Suppressor macrophage treated with lipopolysaccharide for 1 hour (primary cell): ENCODE measurements around the gene VASH2.
"Not testable (repeated sequence)": the region's sequence is repeated elsewhere in the genome, so short reads cannot be mapped to it uniquely, and the experiment has no call there.

Experiments used
- DNase-seq, 3 donors: peaks; one replicate each; pipeline ENCODE4 v3.0.0-alpha.2; 2020 to 2022

The VASH2 gene

DNA sequence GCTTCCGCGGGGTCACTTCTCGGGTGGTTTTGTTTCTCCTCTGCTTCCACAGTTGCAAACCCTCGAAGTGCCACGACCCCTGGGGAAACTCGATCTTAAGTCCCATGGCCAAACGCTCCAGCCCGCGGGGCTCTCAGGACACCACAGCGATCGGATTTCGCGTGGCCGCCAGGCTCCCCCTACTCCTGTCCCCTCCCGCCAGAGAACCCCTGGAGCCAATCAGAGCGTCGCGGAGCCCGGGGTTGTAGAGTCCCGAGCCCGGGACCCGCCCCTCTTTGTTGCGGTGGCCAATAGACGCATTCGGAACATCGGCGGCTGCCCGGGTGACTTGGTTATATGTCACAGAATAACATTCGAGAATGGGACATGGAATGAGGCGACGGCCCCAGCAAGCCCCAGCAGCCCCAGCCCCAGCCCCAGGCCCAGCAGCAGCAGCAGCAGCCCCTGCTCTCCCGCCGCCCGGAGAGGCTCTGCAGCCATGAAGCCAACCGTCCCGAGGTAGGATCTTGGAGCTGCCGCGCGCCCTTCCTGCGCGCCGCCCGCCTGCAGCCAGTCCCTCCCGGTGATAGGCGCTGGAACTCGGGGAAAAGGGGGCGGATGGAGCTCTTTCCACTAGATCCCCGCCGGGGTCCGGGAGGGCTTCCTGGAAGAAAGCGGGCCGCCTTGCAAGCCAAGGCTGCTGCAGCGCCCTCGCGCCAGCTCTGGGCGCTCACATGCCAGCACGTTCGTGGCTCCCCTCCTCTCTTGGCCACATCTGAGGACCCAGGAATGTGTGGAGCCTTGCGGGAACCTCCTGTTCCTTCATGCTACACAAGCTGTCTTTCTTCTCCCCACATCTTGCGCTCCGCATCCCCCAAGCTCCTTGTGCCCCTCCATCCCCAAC, at the start of gene VASH2:
TSS of gene VASH2 (plus strand) at position 299 of the 883 bp plus-strand sequence. CDS start 1,002 bp downstream, outside the sequence.
- peak; percentile 81 to 89 (median 82) for DNase-seq

DNA sequence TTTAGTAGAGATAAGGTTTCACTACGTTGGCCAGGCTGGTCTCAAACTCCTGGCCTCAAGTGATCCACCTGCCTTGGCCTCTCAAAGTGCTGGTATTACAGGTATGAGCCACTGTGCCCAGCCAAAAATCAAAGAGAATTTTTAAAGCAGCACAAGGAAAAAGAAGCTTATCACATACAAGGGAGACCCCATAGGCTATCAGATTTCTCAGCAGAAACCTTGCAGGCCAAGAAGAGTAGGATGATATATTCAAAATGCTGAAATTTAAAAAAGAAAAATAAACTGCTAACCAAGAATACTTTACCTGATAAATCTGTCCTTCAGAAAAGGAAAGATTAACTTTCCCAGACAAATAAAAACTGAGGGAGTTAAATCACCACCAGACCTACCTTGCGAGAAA, 49.1 kb upstream of the VASH2 start:
- no peak for DNase-seq

DNA sequence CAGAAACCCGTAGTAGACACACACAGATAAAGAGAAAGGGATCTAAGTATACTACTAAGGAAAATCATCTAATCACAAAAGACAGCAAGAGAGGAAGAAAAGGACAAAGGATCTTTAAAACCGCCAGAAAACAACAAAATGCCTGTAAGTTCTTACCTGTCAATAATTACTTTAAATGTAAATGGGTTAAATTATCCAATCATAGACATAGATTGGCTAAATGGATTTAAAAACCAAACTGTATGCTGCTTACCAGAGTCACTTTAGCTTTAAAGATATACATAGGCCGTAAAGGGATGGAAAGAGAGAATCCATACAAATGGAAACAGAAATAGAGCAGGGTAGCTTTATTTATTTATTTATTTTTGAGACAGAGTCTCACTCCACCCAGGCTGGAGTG, 48.3 kb upstream of the VASH2 start:
- no peak for DNase-seq

DNA sequence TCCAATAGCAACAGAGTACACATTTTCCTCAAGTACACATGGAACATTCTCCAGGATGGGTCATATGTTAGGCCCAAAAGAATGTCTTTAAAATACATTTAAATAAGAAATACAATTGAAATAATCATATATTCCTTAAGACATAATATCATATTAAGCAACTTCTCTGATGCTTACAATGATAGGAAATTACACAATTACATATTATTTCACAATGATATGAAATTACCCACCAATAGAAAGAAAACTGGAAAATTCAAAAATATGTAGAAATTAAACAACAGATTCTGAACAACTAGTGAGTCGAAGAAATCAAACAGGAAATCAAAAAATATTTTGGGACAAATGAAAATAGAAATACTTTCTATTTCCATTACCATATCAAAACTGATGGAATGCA, 46.7 kb upstream of the VASH2 start:
- peak in 2 of 3 donors; percentile 10 to 21 for DNase-seq

DNA sequence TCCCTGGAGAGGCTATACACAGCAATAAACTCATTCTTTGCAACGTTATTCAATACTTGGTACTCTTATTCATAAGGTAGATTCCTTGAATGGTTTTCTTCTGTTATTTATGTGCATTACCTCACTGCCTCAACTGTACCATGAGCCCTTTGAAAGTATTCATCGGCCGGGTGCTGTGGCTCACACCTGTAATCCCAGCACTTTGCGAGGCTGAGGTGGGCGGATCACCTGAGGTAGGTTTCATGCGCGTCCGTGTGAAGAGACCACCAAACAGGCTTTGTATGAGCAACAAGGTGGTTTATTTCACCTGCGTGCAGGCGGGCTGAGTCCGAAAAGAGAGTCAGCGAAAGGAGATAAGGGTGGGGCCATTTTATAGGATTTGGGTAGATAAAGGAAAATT, 42.3 kb upstream of the VASH2 start:
- not testable (repeated sequence) for DNase-seq

DNA sequence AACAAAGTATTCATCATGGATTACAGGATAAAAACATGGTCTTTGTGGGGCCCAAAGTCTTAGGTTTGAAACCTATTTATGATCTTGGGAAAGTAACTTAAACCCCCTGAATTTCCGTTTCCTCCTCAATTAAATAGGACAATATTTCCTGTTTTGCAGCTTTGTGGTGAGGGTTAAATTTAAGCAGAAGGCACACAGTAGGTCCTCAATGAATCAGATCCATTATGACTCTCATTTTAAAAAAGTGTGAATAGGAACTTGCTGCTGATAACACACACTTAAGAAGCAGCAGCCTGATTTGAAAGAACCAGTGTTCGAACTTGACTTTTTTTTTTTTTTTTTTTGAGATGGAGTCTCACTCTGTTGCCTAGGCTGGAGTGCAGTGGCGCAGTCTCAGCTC, 41.4 kb upstream of the VASH2 start:
- DNase-seq = no peak

DNA sequence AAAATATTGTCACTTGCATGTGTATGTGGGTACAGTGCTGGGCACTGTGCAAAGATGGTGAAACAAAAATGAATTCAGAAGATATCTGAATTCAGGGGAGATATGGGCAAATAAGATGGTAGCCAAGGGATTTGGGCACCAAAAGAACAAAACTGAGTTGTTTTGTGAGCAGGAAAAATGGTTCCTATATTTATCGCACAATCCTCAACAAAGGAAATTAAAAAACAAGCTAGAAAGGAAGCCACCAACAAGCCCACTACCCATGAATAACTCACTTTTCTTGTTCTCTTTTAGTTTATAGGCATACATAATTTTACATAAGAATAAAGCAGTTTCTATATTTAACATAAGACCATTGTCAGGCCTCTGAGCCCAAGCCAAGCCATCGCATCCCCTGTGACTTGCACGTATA, 40.7 kb upstream of the VASH2 start:
- no peak for DNase-seq

DNA sequence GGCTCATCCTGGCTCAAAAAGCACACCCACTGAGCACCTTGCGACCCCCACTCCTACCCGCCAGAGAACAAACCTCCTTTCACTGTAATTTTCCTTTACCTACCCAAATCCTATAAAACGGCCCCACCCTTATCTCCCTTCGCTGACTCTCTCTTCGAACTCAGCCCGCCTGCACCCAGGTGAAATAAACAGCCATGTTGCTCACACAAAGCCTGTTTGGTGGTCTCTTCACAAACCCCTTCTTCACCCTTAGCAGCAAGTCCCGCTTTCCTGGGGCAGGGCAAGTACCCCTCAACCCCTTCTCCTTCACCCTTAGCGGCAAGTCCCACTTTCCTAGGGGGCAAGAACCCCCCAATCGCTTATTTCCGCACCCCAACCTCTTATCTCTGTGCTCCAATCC, 40.1 kb upstream of the VASH2 start:
- not testable (repeated sequence) for DNase-seq

DNA sequence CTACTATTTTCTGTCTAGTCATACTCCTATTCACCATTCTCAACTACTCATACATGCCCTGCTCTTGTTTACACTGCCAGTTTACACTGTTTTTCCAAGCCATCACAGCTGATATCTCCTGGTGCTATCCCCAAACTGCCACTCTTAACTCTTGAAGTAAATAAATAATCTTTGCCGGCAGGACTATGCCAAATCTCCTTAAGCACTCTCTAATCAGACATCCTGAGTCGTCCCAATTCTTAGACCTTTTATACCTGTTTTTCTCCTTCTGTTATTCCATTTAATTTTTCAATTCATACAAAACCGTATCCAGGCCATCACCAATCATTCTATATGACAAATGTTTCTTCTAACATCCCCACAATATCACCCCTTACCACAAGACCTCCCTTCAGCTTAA, 36.7 kb upstream of the VASH2 start:
- not testable (repeated sequence) for DNase-seq

DNA sequence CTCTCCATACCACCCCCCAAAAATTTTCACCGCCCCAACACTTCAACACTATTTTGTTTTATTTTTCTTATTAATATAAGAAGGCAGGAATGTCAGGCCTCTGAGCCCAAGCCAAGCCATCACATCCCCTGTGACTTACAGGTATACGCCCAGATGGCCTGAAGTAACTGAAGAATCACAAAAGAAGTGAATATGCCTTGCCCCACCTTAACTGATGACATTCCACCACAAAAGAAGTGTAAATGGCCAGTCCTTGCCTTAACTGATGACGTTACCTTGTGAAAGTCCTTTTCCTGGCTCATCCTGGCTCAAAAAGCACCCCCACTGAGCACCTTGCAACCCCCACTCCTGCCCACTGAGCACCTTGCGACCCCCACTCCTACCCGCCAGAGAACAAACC, 36.2 kb upstream of the VASH2 start:
- not testable (repeated sequence) for DNase-seq

DNA sequence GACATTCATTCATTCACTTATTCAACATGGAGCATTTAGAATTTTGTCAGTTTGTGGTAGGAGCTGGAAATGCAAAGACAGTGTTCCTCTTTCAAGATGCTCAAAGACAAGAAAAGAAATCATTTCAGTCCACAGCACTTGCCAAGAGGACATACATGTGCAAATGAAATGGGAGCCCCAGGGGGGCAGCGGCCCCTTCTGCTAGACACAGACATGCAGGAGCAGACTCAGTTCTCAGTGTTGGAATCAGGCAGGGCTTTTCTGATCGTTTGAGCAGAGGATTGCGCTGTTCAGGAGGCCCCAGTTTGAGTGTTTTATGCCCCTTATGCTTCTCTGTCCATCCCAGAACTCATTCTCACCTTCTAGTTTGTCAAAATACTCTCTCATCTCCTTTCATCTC, 35.6 kb upstream of the VASH2 start:
- DNase-seq = no peak

DNA sequence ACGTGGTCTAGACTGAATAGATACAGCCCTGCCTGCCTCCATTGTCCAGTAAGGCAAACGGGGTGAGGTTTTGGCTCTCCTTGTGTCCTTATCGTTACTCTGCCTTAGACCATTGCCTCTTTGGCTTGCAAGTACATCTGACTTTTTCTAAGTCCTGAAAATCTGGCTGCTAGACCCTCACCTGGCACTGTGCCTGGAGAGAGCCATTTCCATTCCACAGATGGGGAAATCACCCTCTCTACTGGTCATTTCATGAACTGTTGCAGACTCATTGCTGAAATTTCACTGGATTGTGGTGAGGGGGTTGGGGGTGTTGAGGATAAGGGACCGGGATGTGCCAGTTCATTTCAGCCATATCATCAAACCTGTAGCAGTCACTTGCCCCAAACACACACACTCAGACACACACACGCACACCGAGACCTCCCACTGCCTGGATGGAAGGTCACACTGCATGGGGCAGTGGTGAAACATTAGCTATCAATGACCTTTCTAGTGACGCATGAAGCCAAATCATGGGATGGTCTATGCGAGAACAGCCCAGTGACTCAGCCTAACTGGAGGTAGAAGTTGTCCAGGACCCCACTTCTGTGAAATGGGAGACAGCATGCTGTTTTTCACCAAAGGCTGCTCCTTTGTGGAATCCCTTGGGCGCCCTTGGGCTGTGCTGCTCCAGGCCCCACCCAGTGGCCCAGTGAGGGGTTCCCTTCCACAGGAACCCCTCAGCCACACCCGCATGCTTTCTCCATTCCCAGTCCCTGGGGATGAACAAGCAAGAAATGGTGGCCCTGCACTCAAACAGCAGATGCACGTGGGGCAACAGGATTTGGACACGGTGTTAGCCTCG, 34.9 kb upstream of the VASH2 start:
- DNase-seq = peak in 1 of 3 donors; percentile 38

DNA sequence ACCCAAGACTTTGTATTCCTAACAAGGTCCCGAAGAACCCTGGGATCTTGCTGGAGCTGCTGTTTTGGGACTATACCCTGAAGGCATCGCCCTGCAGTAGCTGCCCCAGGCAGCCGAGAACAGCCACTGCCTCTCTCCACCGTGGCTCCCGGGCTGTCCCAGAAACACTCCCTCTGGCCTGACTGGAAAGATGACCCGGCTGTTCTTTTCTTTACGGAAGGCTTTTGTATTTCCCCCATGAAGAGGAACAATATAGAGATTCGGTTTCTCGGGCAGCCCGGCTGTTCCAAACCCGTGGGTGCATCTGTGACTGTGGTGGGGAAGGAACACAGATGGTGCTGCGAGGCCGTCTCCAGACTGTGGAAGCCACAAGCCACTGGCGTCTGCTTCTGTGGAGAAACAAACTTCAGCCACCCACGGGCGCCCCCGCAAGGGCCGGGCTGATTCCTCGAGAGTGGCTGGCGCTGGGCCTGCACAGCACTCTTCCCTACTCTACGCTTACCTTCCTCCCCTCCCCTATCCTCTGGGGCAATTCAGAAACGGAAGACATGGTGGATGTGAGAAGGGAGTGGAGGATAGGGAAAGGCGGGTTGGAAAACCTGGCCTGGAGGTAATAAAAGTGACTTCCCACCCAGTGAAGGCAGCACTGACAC, 33.7 kb upstream of the VASH2 start:
- DNase-seq = peak; percentile 90 to 94 (median 92)

DNA sequence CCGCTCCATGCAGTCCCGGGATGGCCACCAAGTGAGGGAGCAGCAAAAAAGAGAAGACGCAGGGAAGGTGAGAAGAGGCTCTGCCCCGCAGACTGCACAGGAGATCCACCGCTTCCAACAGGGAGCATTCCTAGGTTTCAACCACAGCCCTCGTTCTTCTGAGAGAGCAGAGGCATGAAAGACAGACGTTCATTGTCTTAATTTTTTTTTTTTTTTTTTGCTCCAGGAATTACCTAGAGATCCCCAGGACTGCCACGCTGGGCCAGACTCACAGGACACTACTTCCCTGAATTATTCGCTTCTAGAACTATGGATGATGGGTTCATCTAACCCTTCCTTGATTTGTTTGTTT, 33.2 kb upstream of the VASH2 start:
- DNase-seq = no peak

DNA sequence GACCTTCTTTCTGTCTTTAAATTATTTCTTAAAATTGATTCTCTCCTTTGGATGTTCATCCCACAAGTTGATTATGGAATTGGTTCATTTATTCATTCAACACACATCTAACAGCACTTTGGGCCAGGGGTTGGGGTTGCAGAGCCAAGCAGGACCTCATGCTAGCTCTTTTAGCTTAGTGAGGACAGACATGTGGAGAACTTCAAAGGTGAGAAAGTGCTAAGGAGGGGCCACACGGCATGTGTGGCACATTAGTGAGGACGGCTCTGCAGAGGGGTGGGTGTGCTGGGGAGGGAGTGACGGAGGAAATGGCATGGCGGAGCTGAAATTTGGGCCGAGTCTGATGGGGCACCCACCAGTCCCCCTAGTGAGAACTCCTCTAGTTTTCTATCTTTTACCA, 32.5 kb upstream of the VASH2 start:
- no peak for DNase-seq

DNA sequence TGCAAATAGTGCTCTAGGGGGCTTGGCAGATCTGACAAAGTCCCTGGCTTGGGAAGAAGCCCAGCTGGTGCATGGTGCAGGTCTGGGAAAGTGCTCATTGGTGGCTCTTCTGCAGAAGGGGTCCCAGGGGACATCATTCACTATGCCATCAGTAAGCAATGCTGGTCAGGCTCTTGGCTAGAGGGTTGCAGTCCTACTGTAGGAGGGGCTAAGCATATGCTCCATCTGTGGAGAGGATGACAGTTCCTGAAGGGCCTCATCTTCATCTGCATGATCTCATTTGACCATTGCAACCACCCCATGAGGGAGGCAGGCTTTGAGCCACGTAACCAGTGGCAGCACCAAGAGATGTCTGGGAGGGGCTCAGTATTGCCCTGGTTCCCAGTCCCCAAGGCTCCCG, 31.5 kb upstream of the VASH2 start:
- DNase-seq = no peak

DNA sequence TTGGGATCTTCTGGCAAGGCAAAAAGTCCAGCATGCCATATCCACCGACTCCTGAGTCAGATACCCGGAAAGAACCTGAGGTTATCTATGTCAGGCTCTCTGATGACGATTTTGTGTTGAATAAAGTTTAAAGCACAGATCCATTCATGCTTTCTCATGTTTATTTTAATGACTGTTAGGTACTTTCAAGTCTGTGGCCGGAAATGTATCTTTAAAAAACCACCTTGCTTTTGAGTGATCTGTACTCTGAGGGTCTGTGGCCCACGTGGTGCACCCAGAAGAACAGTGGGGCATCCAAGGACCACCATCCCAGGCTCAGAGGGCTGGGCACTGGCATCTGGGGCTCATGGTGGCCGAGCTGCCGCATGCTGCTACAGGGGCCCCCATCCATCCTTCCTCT, 30.1 kb upstream of the VASH2 start:
- no peak for DNase-seq

DNA sequence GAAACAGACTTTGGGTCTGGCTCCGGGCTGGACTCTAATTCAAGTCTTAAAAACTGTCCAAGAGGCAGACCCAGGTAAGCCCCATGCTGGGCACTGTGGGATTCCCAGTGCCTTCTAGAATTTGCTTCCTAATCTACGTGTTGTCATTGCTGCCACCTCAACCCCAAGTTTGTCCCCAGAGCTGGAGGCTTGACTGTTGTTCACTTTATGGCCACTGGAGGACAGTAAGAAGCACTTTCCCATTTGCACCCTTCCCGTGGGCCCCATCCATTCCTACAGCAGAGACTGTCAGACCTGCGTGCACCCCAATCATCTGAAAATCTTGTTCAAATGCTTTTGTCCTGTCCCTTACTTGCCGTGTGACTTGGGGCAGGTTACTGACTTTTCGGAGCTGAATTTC, 29.4 kb upstream of the VASH2 start:
- DNase-seq = peak in 2 of 3 donors; percentile 22 to 34

DNA sequence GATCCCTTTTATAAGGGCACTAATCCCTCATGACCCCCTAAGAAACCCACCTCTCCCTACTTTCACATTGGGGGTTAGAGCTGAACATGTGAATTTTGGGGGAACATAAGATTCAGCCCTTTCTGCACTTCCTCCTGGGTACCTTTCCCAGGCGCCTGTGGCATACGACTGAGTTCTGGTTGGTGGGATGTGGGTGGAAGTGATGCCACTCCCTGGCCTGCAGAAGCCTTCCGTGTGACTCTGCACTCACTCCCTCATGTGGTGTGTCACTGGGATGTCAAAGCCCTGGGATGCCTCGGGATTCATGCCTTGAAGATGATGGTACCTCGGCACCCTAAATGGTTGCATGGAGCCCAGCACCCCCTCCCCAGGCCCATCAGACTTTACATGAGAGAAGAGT, 28.3 kb upstream of the VASH2 start:
- DNase-seq = peak; percentile 10 to 58 (median 54)

DNA sequence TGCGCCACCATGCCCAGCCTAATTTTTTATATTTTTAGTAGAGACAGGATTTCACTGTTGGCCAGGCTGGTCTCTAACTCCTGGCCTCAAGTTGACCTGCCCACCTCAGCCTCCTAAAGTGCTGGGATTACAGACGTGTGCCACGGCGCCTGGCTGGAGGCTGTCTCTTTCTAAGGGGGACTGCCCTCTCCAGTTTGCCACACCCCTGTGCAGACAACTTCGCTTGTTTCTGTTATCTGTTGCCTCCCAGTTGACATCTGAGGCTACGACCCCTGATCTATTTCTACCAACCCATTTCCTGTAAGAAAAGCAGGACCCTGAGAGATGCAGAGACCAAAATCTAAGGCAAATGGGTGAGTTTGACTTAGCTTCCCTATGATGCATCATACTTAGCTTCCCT, 24.0 kb upstream of the VASH2 start:
- no peak for DNase-seq

DNA sequence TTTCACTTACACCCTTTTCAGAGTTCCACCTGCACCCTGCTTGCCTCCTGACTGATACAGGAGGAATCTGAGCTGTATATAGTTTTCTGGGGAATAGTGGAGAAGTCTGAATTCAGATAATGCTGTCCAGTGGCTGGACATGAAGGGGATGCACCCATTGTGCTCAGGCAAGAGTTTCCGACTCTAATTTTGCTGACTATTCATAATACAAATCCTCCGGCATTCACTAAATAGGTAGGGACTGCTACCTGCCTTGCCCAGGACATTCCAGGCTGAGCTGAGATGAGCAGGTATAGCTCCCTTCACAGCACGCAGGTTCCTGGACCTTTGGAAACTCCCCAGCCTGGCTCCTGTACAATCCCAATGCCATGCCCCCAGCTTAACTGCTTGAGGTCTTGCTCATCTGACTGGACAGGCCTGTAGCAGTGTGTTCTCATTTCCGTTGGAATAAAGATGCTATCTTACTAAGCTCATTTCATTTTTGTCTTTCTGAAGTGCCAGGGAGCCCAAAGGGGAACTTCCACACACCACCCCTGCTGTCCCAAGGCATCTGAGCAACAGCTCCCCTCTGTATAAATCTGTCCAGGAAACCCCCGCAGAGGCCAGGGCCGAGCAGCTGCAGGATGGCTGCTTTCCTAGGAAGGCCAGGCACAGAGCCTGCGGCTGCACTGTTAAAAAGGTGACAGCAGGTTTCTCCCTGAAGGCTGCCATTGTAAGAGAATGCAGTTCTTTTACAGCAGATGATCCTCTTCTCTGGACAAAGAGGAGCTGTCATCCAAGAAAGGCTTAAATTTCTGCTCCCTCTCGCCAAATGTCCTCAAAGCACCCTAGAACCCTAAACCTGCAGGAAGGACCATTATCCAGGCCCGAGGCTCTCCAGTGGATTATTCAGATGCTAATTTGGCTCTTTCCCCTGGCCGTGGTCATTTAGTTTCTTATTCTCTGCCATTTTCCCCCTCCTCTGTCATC, 21.7 kb upstream of the VASH2 start:
- DNase-seq = peak; percentile 64 to 80 (median 79)
